ENCODE data around the gene SLC26A6. TPM values are rescaled to one million over a fixed set of nuclear protein-coding genes. Genes with fewer than 3 reads are reported as not detected.

The SLC26A6 gene
- total and polyA plus RNA-seq, 2 of the 13 experiments (the other 11 are each of a cell fraction or from before 2014, with no cell fraction given) = 40.7 to 184 TPM

DNA sequence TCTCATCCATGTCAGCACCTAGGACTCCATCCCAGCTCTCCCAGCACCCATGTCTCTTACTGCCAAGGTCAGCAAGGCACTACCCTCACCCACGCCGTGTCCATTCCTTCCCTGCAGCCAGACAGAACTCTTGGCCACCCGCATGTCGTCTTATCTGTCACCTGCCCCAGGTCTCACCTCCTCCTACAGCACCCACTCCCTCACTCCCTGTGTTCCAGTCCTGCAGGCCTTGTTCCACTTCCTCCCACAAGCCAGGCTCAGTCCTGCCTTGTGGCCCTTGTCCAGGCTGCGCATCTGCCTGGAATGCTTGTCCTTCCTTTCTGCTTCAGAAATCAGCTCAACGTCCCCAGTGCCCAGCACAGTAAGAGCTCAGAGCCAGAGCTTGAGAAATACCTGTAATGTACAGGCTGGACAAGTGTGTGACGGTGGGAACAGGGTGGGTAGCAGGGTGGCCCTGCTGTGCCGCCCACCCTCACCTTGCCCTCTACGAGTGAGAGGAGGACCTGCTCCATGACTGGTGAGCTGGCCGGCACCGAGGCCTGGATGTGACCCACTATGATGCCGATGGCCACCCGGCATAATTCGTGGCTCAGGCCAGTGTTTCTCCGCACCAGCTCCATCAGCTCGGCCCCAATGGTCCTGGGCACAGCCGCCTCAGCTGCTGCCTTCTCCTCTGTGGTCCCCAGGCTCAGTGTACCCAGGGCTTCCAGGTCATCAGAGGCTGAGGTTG, 45.7 kb upstream of the SLC26A6 start:
- ATAC-seq (no peak), DNase-seq (ENCODE audit: low spot score) (no peak), FAIRE-seq (no peak)
- peaks cover 25% of the 10 kb centered on the region for H3K79me2 ChIP-seq (ENCODE audit: insufficient read depth, low read length)
- H3K27ac ChIP-seq (ENCODE audit: extremely low read length, insufficient read depth, low read length) = no peak overlapping the region
- in situ Hi-C loops (cut with HindIII; ENCODE audit: extremely low pct_ligation_motif_present, low pct_unique_long_range_greater_than_20kb) (no loop called here), intact Hi-C loops (cut with micrococcal nuclease; ENCODE audit: unreplicated experiment) (no loop called here)
- H3K4me2 ChIP-seq (ENCODE audit: low read depth, low read length) = no peak overlapping the region
- WGBS (ENCODE audit: low lambda C conversion rate) = 98% methylated on average over 9 of the region's 17 CpGs
- H2AFZ ChIP-seq (ENCODE audit: low read length) = no peak overlapping the region
- no peak overlapping the region for H3K4me3 ChIP-seq (replicated peaks in 1 of 3; ENCODE audit: insufficient read depth in 1 of 3, low read depth in 2 of 3, low read length in 3 of 3)
- no peak for TF ChIP-seq ZNF446 (CRISPR knock-in tag; IDR thresholded peaks at IDR 0.05)
- TF ChIP-seq PLRG1 (conservative IDR thresholded peaks at IDR 0.05) = no peak
- TF ChIP-seq JUND (CRISPR knock-in tag; IDR thresholded peaks at IDR 0.05) = no peak
- no peak for TF ChIP-seq ZNF644 (CRISPR knock-in tag; IDR thresholded peaks at IDR 0.05; ENCODE audit: low read depth)
- no peak for TF ChIP-seq POLR2AphosphoS5 (IDR thresholded peaks at IDR 0.05; ENCODE audit: low read depth, low read length)
- no peak for TF ChIP-seq MYNN (CRISPR knock-in tag; IDR thresholded peaks at IDR 0.05; ENCODE audit: low read depth)
- TF ChIP-seq, protein P1, sequence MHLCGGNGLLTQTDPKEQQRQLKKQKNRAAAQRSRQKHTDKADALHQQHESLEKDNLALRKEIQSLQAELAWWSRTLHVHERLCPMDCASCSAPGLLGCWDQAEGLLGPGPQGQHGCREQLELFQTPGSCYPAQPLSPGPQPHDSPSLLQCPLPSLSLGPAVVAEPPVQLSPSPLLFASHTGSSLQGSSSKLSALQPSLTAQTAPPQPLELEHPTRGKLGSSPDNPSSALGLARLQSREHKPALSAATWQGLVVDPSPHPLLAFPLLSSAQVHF (CRISPR knock-in tag; IDR thresholded peaks at IDR 0.05) = no peak
- TF ChIP-seq FOXJ3 (CRISPR knock-in tag; IDR thresholded peaks at IDR 0.05; ENCODE audit: borderline replicate concordance) = no peak
- no peak for TF ChIP-seq DNMT3B (CRISPR knock-in tag; conservative IDR thresholded peaks at IDR 0.05)
- TF ChIP-seq, protein P2, sequence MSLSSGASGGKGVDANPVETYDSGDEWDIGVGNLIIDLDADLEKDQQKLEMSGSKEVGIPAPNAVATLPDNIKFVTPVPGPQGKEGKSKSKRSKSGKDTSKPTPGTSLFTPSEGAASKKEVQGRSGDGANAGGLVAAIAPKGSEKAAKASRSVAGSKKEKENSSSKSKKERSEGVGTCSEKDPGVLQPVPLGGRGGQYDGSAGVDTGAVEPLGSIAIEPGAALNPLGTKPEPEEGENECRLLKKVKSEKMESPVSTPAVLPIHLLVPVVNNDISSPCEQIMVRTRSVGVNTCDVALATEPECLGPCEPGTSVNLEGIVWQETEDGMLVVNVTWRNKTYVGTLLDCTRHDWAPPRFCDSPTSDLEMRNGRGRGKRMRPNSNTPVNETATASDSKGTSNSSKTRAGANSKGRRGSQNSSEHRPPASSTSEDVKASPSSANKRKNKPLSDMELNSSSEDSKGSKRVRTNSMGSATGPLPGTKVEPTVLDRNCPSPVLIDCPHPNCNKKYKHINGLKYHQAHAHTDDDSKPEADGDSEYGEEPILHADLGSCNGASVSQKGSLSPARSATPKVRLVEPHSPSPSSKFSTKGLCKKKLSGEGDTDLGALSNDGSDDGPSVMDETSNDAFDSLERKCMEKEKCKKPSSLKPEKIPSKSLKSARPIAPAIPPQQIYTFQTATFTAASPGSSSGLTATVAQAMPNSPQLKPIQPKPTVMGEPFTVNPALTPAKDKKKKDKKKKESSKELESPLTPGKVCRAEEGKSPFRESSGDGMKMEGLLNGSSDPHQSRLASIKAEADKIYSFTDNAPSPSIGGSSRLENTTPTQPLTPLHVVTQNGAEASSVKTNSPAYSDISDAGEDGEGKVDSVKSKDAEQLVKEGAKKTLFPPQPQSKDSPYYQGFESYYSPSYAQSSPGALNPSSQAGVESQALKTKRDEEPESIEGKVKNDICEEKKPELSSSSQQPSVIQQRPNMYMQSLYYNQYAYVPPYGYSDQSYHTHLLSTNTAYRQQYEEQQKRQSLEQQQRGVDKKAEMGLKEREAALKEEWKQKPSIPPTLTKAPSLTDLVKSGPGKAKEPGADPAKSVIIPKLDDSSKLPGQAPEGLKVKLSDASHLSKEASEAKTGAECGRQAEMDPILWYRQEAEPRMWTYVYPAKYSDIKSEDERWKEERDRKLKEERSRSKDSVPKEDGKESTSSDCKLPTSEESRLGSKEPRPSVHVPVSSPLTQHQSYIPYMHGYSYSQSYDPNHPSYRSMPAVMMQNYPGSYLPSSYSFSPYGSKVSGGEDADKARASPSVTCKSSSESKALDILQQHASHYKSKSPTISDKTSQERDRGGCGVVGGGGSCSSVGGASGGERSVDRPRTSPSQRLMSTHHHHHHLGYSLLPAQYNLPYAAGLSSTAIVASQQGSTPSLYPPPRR (CRISPR knock-in tag; IDR thresholded peaks at IDR 0.05; ENCODE audit: borderline replicate concordance) = no peak
- TF ChIP-seq KLF13 (CRISPR knock-in tag; IDR thresholded peaks at IDR 0.05) = no peak
- TF ChIP-seq TBX3 (IDR thresholded peaks at IDR 0.05; ENCODE audit: borderline replicate concordance) = no peak
- no peak for TF ChIP-seq ZNF333 (CRISPR knock-in tag; IDR thresholded peaks at IDR 0.05; ENCODE audit: borderline replicate concordance)
- H3K4me1 ChIP-seq (ENCODE audit: insufficient read depth, low read length) = peaks cover 20% of the 10 kb centered on the region
- CTCF ChIA-PET (ENCODE audit: low intra/inter-chr PET ratio, low total read pairs) = no interaction called here
- H4K20me1 ChIP-seq (ENCODE audit: insufficient read depth, low read length) = 0 out of 2 replicates have a peak, but pooled peaks cover 4% of the 10 kb centered on the region
- H3K9me3 ChIP-seq (ENCODE audit: low read length) = no peaks in the 10 kb centered on the region
- POLR2A ChIA-PET = interaction anchor here (0.9 kb wide), 1 partner anchor 17 kb away, joined by 3 read pairs; no protein-coding TSS in a partner anchor
- peaks cover 39 to 63% of the 10 kb centered on the region in 2 experiments for H3K36me3 ChIP-seq (replicated peaks in 1 of 2; ENCODE audit: control insufficient read depth in 1 of 2, insufficient read depth in 2 of 2, low read length in 2 of 2)
- H3K27me3 ChIP-seq (ENCODE audit: control insufficient read depth in 1 of 2, insufficient read depth in 2 of 2, low read length in 2 of 2) = no peaks in the 10 kb centered on the region; a peak in 1 of 5 replicates
- BruUV-seq (replicated peaks) = no TSS peak
- H3K9ac ChIP-seq (ENCODE audit: insufficient read depth, low read depth, low read length) = no peak overlapping the region

Data from HepG2 (cell line).